ENCODE data around the gene AOPEP.

DNA sequence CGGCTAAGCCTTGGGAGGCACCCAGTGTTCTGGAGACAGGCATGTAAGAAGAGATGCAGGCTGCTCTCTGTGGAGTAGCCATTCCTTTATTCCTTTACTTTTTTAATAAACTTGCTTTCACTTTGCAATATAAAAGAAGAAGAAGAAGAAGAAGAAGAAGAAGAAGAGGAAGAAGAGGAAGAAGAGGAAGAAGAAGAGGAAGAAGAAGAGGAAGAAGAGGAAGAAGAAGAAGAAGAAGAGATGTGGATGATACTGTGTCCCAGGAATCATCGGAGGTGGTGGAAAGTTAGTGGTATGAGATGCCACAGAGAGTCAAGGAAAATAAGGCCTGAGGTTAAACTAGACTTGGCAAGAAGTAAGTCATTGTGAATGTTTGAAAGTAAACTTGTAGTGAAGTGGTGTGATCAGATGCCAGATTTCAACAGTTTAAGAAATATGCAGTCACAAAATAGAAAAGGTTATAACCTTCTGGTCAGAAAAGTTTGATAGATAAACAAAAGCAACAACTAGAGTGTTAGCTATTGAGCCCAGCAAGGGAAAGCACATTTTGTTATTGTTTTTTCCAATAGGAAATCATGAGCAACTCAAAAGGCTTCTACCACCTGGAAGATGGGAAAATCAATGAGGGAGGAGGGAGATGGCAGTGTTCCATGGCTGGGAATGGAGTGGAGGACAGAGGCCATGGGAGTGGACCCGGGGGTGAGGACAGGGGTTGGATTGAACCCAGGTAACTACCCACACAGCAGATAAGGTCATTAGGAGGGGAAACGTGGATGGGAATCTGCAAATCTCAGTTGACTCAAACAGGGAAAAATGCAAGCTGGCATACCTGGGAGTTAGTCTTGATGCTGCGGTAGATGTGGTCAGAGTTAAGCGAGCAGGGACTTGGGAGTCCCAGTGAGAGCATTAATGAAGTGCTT, 16.8 kb downstream of the AOPEP start:
- TF ChIP-seq POLR2A (IDR thresholded peaks at IDR 0.05; ENCODE audit: low read depth, low read length) (no peak), POLR2AphosphoS5 (IDR thresholded peaks at IDR 0.05; ENCODE audit: low read depth, low read length) (no peak), TAF1 (IDR thresholded peaks at IDR 0.05; ENCODE audit: low read depth, low read length) (no peak), PAX5 (IDR thresholded peaks at IDR 0.05; ENCODE audit: insufficient read depth, low read length, severe bottlenecking) (no peak)

All from GM12891 (cell line).